ENCODE results near the gene PAFAH2.
A peak's percentile ranks its signal among the peaks of the same experiment; 100 is the strongest.
"Not testable (repeated sequence)": the region's sequence is repeated elsewhere in the genome, so short reads cannot be mapped to it uniquely, and the experiment has no call there.

The PAFAH2 gene

DNA sequence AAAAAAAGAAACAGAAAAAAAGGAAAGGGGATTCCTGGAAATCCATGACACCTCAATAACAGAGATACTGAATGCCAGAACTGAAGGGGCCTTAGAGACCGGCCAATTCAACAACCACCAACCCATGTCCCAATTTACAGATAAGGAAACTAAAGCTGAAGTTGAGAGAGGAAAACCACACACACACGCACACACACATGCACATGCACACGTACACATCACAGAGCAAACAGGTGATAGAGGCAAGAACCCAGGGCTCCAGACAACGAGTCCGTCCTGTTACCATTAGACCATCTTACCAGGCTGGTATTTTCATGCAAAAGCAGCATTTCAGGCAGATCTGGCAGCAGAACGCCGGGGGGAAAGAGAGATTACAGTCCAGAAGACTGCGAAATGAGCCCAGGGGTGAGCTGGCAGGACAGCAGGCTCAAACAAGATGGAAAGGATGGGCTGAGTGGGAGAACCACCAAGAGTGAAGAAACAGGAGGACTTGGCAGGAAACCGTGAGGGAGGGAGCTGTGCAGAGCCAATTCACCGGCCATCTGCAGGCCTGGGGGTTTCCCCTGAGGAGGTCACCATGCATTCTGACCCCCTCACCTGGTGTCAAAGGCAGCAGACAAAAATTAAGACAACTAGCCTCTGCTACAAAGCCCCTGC is 43.5 kb downstream of the PAFAH2 start:
- in situ Hi-C loops (cut with MboI; ENCODE audit: low pct_unique_long_range_greater_than_20kb, low sequenced_read_pairs), result no loop called here
- DNase-seq, result no peak

DNA sequence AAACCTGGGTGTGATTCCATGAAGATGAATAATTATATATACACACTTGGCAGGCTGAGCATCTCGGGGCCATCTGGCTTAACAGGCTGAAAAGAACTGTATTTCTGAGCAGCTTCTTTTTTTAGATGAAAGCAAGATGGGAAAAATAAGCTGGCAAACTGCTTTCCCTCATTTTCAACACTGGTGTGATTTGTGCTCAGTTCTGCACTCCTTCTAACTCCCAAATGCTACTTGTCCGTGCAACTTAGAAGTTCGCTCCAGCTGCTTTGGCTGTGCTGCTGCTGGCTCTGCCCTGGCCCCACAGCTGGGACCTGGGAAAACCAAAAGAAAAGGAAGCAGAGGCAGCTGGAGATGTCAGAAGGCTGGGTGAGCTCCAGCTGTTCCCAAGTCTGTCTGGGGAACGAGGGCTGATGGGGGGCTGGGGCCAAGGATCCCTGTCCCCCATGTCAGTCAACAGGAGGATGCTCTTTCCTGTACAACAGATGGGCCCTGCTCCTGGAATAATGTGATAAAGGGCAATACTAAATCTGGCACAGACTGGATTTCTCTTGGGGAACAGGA is 44.9 kb downstream of the PAFAH2 start:
- no peak for DNase-seq
- in situ Hi-C loops (cut with MboI; ENCODE audit: low pct_unique_long_range_greater_than_20kb, low sequenced_read_pairs), result no loop called here

GRCh38 chr1:25948641-25949040 is 49.2 kb downstream of the PAFAH2 start:
- in situ Hi-C loops (cut with MboI; ENCODE audit: low pct_unique_long_range_greater_than_20kb, low sequenced_read_pairs), result no loop called here
- DNase-seq, result no peak

DNA sequence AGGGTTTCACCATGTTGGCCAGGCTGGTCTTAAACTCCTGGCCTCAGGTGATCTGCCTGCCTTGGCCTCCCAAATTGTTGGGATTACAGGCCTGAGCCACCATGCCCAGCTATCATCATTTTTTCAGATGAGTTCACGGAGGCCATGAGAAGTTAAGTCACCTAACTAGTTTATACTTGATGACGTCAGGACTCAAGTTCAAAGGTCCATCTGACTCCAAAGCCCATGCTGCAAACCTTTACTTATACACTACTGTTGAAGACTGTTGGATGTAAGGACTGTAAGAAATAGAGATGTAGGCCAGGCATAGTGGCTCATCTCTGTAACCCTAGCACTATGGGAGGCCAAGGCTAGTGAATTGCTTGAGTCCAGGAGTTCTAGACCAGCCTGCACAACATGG is 50.8 kb downstream of the PAFAH2 start:
- in situ Hi-C loops (cut with MboI; ENCODE audit: low pct_unique_long_range_greater_than_20kb, low sequenced_read_pairs), result no loop called here
- no peak for DNase-seq

DNA sequence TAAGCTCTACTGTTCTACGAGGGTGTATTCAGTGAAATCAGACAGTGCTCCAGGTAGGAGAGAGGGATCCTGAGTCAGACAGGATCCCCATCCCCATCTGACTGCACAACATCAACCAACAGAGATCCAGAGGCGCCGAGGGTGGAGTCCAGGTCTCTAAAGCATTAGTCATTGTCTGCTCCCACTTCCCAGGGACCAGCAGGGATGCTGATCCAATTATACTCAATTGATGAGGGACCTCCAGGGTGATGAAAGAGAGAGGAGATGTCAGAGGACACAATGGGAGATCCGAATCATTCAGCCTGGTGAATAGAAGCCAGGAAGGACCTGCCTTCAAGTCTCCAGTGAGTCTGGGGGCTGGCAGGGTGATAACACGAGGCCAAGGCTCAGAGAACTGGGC is 52.1 kb downstream of the PAFAH2 start:
- in situ Hi-C loops (cut with MboI; ENCODE audit: low pct_unique_long_range_greater_than_20kb, low sequenced_read_pairs), result no loop called here
- DNase-seq, result no peak

DNA sequence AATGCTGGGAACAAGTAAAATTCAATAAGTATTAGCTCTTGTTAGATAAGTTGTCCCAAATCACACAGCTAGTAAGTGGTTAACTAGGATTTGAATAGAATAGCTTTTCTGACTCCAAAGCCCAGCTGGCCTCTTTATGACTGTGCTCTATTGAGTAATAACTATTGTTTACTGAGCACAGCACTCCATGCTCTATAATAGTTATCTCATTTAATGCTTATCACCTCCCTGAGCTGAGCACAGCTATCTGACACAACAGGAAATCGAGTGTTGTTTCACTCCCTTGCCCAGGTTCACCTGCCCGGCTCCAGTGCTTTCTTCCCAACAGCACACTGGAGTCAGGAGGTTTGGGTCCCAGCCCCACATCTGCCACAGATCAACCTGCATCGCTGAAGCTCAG is 52.9 kb downstream of the PAFAH2 start:
- no peak for DNase-seq
- in situ Hi-C loops (cut with MboI; ENCODE audit: low pct_unique_long_range_greater_than_20kb, low sequenced_read_pairs), result no loop called here

DNA sequence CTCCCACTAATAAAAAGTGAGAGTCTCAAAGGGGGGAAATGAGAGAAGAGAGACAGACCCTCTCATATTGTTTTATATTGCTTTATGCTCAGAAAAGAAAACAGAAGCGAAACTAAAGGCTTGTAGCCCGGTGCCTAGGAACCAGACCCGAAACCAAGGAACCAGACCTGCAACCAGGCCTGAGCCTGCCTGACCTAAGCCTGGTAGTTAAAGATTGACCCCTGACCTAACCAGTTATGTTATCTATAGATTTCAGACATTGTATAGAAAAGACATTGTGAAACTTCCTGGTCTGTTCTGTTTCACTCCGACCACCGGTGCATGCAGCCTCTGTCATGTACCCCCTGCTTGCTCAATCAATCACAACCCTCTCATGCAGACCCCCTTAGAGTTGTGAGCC is 54.4 kb downstream of the PAFAH2 start:
- in situ Hi-C loops (cut with MboI; ENCODE audit: low pct_unique_long_range_greater_than_20kb, low sequenced_read_pairs); DNase-seq: not testable (repeated sequence)

GRCh38 chr1:25936947-25937346 is 60.9 kb downstream of the PAFAH2 start:
- in situ Hi-C loops (cut with MboI; ENCODE audit: low pct_unique_long_range_greater_than_20kb, low sequenced_read_pairs), result no loop called here

DNA sequence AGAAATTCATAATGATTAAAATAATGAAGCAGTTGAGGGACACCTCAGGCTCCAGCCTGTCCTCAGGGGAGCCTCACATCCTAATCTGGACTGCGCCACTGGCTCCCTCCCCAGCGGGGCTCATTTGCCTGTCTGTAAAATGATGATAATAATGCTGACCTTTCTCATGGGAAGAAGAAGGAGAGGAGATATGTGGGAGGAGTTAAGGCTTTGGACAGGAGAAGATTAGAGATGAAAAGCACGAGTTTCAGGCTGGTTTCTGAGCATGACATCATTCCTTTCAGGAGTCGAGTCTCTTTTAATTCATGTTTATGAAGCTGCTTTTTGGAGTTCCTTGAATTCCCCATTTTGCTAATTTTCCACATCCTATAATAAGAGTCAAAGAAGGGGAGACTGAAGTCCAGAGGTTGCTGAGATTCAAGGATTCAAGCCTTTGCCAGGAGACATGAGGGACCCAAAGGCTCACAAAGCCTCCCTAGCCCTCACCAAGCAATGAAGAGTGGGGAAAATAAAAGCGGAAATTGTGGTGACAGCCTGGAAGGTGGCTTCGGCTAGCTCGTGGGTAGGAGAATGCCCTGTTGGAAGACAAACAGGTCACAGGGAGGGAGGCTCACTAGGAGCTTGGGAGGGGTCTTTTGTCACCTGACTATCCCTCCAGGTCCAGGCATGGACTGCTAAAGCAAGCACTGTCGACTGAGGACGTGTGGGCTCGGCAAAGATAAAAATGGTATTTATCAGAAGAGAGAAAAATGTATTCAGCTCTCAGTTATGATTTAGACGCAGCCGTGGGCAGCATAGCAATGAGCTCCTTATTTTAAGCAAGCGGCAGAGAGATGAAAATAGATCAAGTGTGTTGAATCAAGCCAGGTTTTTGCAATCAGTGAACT is 64.1 kb downstream of the PAFAH2 start:
- DNase-seq, result no peak
- in situ Hi-C loops (cut with MboI; ENCODE audit: low pct_unique_long_range_greater_than_20kb, low sequenced_read_pairs), result no loop called here

More at GRCh38 chr1:25936947-25937346, 60.9 kb downstream of the PAFAH2 start:
- DNase-seq, result no peak

GRCh38 chr1:25932811-25933400 is 65.0 kb downstream of the PAFAH2 start:
- in situ Hi-C loops (cut with MboI; ENCODE audit: low pct_unique_long_range_greater_than_20kb, low sequenced_read_pairs); DNase-seq: not testable (repeated sequence)

GRCh38 chr1:25932321-25932720 is 65.5 kb downstream of the PAFAH2 start:
- in situ Hi-C loops (cut with MboI; ENCODE audit: low pct_unique_long_range_greater_than_20kb, low sequenced_read_pairs), result no loop called here
- DNase-seq, result no peak

GRCh38 chr1:25929016-25929415 is 68.8 kb downstream of the PAFAH2 start:
- in situ Hi-C loops (cut with MboI; ENCODE audit: low pct_unique_long_range_greater_than_20kb, low sequenced_read_pairs), result no loop called here
- no peak for DNase-seq

- DNase-seq, result peak; percentile 59
- in situ Hi-C loops (cut with MboI; ENCODE audit: low pct_unique_long_range_greater_than_20kb, low sequenced_read_pairs), result no loop called here
These were observed 70.2 kb downstream of the PAFAH2 start for GRCh38 chr1:25927521-25928265.

- DNase-seq, result no peak
- in situ Hi-C loops (cut with MboI; ENCODE audit: low pct_unique_long_range_greater_than_20kb, low sequenced_read_pairs), result no loop called here
These were observed 70.9 kb downstream of the PAFAH2 start for GRCh38 chr1:25926731-25927496.

DNA sequence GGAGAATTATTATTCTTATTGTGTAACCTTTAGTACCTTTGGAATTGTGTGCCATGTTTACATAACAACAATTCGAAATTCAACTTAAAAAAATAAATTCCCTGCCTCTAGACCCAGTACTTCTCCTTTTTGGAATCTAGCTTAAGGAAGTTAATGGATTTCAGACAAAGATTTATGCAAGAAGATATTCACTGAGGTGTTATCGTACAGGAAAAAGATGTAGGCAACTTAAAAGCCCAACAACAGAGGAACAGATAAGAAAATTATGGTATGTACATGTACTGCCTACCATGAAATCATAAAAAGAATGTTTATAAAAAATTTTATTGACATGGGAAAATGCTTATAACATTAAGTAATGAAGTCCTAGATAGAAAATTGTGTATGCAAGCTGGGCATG is 73.4 kb downstream of the PAFAH2 start:
- peak; percentile 64 for DNase-seq
- in situ Hi-C loops (cut with MboI; ENCODE audit: low pct_unique_long_range_greater_than_20kb, low sequenced_read_pairs), result no loop called here

DNA sequence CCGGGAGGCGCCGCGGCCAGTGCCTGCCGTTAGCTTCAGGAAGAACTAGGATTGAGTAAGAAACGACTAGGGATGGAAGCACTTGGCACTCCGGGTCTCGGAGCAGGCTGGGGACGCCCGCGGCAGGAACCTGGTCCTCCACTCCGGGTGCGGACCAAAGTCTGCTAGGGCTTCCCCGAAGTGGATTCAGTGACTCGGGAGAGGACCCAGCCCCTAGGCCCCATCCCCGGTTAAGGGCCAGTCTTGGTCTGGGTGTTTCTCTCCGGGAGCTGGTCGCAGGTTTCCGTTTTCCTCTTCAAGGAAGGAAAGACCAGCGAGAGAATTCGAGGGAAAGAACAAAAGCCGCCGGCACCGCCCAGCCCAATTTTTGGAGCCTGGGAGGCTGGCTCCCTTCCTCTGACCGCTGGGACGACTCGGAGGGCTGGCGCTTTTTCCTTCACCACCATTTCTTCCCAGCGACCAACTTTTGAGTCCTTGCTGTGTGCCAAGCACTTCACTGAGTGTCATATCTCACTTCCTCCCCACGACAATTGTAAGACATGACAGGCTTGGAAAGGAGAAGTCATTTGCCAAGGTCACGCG is 74.8 kb downstream of the PAFAH2 start:
- peak; percentile 41 for DNase-seq
- in situ Hi-C loops (cut with MboI; ENCODE audit: low pct_unique_long_range_greater_than_20kb, low sequenced_read_pairs), result no loop called here

DNA sequence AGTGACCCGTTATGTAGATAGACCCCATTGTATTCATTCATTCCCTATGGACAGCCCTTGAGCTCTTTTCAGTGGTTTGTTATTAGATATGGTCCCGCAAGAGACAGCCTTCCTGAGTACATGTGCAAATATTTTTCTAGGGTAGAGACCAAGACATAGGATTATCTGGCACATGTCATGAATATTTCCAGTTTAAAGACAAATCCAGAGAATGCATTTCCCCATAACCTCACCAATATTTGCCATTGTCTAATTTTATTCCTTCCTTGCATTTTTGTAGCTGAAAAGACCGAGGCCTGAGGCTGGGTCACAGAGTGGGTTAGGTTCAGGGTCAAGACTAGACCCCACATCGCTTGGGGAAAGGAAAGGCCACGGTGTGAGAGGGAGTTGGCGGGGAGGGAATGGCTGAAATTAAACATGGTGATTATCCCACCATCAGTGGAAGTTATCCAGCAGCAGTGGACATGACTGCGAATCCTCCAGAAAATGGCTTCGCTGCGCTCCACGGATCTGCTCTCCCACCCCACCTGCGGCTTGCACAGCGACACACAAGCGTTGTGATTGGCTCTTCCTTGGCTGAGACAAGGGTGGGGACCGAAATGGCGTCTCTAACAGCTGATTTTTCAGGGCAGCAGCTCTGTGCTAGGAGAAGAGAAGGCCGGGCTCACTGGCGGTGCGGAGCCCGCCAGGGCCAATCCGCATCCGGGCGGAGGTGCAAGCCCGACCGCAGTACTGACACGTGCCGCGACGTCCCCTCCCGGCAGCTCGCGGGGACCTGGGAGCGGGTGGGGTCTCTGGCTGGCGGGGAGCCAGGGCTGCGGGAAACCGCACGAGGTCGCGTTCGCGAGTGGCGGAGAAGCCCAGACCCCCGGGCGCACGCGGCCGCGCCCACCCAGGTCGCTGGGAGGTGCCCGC is 75.5 kb downstream of the PAFAH2 start:
- in situ Hi-C loops (cut with MboI; ENCODE audit: low pct_unique_long_range_greater_than_20kb, low sequenced_read_pairs), result no loop called here
- DNase-seq, result no peak

Measured in KBM-7 (cell line).